ENCODE measurements around the gene PCDHGB7.

DNA sequence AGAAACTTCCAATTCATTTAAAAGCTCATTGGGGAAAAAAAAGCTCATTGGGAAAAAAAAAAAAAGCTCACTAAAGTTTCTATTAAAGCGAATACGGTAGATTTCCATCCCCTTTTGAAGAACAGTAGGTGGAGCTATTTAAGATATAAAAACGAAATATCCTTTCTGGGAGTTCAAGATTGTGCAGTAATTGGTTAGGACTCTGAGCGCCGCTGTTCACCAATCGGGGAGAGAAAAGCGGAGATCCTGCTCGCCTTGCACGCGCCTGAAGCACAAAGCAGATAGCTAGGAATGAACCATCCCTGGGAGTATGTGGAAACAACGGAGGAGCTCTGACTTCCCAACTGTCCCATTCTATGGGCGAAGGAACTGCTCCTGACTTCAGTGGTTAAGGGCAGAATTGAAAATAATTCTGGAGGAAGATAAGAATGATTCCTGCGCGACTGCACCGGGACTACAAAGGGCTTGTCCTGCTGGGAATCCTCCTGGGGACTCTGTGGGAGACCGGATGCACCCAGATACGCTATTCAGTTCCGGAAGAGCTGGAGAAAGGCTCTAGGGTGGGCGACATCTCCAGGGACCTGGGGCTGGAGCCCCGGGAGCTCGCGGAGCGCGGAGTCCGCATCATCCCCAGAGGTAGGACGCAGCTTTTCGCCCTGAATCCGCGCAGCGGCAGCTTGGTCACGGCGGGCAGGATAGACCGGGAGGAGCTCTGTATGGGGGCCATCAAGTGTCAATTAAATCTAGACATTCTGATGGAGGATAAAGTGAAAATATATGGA lies 13.0 kb downstream of the PCDHGB7 start, which contains the start of gene PCDHGA12:
- no peak for TF ChIP-seq EZH2 (IDR thresholded peaks at IDR 0.05; ENCODE audit: borderline replicate concordance, low read length)
- TF ChIP-seq, protein P1, sequence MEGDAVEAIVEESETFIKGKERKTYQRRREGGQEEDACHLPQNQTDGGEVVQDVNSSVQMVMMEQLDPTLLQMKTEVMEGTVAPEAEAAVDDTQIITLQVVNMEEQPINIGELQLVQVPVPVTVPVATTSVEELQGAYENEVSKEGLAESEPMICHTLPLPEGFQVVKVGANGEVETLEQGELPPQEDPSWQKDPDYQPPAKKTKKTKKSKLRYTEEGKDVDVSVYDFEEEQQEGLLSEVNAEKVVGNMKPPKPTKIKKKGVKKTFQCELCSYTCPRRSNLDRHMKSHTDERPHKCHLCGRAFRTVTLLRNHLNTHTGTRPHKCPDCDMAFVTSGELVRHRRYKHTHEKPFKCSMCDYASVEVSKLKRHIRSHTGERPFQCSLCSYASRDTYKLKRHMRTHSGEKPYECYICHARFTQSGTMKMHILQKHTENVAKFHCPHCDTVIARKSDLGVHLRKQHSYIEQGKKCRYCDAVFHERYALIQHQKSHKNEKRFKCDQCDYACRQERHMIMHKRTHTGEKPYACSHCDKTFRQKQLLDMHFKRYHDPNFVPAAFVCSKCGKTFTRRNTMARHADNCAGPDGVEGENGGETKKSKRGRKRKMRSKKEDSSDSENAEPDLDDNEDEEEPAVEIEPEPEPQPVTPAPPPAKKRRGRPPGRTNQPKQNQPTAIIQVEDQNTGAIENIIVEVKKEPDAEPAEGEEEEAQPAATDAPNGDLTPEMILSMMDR (conservative IDR thresholded peaks at IDR 0.05 in 1 of 2, IDR thresholded peaks at IDR 0.05 in 1 of 2; ENCODE audit: extremely low read depth in 1 of 2, insufficient read depth in 1 of 2, low read depth in 1 of 2, low read length in 2 of 2), result peak; percentile 58 to 65

Data from mammary epithelial cell (primary cell).